Parathyroid adenoma (tissue), 2 donors: ENCODE results near the gene SMG6.

Source experiments
- H2AFZ ChIP-seq: fragments of 300-600 bp; sonication (generic); one replicate; pipeline ENCODE4 v1.7.0; 2017; ENCODE audit warnings: antibody characterized with exemption, mild to moderate bottlenecking
- H3K27ac ChIP-seq: fragments of 300-600 bp; sonication (generic); one replicate; pipeline ENCODE4 v1.7.0; 2017
- H3K27me3 ChIP-seq: fragments of 300-600 bp; sonication (generic); one replicate; pipeline ENCODE4 v1.7.0; 2017; ENCODE audit warnings: low read length; ENCODE audit not compliant: control insufficient read depth, insufficient read depth
- H3K36me3 ChIP-seq: fragments of 300-600 bp; sonication (generic); one replicate; pipeline ENCODE4 v1.7.0; 2017; ENCODE audit warnings: low read length; ENCODE audit not compliant: control insufficient read depth, insufficient read depth
- H3K4me1 ChIP-seq: fragments of 300-600 bp; sonication (generic); one replicate; pipeline ENCODE4 v1.7.0; 2017; ENCODE audit warnings: control low read depth
- H3K4me2 ChIP-seq: fragments of 300-600 bp; sonication (generic); one replicate; pipeline ENCODE4 v1.7.0; 2017; ENCODE audit warnings: low read length
- H3K4me3 ChIP-seq: fragments of 300-600 bp; sonication (generic); one replicate; pipeline ENCODE4 v1.7.0; 2017; ENCODE audit warnings: low read depth, low read length
- H3K79me2 ChIP-seq: fragments of 300-600 bp; sonication (generic); one replicate; pipeline ENCODE4 v1.7.0; 2017; ENCODE audit warnings: control low read depth
- H3K9ac ChIP-seq: fragments of 300-600 bp; sonication (generic); one replicate; pipeline ENCODE4 v1.7.0; 2017; ENCODE audit warnings: mild to moderate bottlenecking
- H3K9me3 ChIP-seq: fragments of 300-600 bp; sonication (generic); one replicate; pipeline ENCODE4 v1.7.0; 2017; ENCODE audit warnings: low read length; ENCODE audit not compliant: control insufficient read depth
- CTCF ChIP-seq: fragments of 300-600 bp; sonication (generic); IDR thresholded peaks from one replicate; pipeline ENCODE4 v1.7.0; 2017; ENCODE audit warnings: antibody characterized with exemption, mild to moderate bottlenecking
- donor health status: primary hyperparathyroidism.

The SMG6 gene

GRCh38 chr17:2033153-2033552 is 270.4 kb downstream of the SMG6 start:
- Histone ChIP-seq H3K4me2 (no peak overlapping the region), H3K79me2 (peaks cover 15% of the 10 kb centered on the region), H3K4me1 (no peaks in the 10 kb centered on the region), H3K9me3 (no peaks in the 10 kb centered on the region), H2AFZ (no peak overlapping the region), H3K27ac (no peak overlapping the region), H3K9ac (no peak overlapping the region), H3K4me3 (no peak overlapping the region), H3K36me3 (no peaks in the 10 kb centered on the region), H3K27me3 (no peaks in the 10 kb centered on the region)
- TF ChIP-seq CTCF, result no peak

GRCh38 chr17:2030779-2031163 is 272.8 kb downstream of the SMG6 start:
- peak overlapping the region; percentile 92 for H2AFZ ChIP-seq
- H3K36me3 ChIP-seq, result no peaks in the 10 kb centered on the region
- peaks cover 15% of the 10 kb centered on the region for H3K79me2 ChIP-seq
- peak; percentile 54 for TF ChIP-seq CTCF
- H3K4me3 ChIP-seq, result peak overlapping the region; percentile 97
- peak overlapping the region; percentile 66 for H3K27ac ChIP-seq
- no peaks in the 10 kb centered on the region for H3K27me3 ChIP-seq
- H3K9me3 ChIP-seq, result no peaks in the 10 kb centered on the region
- peak overlapping the region; percentile 84 for H3K4me2 ChIP-seq
- H3K4me1 ChIP-seq, result no peaks in the 10 kb centered on the region
- no peak overlapping the region for H3K9ac ChIP-seq

DNA sequence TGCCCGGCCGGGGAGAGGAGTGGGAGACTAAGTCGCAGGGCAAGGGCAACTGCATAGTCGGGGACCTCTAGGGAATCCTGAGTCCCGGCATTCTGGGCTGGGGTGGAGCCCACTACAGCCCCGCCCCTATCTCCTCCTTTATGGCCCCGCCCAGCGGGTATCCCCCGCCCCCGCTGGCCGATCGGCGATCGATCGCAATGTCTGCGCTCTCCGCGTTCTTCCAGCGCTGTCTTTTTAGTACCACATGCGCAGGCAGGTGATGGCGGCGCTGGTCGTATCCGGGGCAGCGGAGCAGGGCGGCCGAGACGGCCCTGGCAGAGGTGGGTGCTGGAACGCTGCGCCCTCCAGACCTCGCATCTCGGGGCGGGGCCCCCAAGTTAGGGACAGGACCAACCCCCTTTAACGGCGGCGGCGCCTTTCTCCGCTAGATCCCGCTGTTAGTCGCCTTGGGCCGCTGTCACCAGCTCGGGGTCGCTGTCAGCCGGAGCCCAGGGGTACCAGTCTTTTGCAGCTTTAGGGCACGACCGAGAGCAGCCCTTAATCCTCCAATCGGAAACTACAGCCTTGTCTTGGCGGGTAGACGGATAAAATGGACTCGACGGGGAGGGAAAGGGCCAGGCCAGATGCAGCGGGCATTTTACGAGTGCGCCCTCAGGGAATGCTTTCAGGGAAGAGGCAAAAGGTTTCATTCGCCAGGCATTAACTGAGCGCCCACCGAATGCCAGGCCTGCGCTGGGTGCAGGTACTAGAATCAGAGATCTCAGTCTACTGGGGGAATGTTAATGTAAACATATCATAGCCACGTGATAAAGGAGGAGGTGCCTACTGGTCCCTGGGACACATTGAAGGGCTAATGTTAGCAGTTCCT is 273.4 kb downstream of the SMG6 start, which contains the start of gene DPH1:
Gene DPH1 (plus strand): TSS at position 243 of the 868 bp plus-strand sequence. CDS start 17 bp downstream, at position 260.
- no peaks in the 10 kb centered on the region for H3K9me3 ChIP-seq

DNA sequence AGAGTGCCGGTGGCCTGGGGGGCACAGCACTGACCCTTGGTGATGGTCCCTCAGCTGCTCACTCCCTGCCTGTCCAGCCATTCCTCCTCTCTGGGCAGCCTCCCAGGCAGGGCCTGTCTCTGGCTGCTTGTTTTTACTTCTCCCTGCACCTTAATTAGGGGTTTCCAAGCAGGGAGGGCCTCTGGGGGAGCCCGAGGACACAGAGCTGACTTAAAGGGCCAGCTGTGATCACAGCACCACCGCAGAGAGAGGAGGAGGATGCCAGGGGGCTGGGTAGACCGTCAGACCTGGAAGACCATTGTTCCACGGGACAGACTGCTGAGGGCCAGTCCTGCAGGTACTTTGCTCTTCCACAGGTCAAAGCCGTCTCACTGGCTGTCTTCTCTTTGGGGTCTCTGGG is 274.8 kb downstream of the SMG6 start:
- peaks cover 15% of the 10 kb centered on the region for H3K79me2 ChIP-seq
- no peaks in the 10 kb centered on the region for H3K27me3 ChIP-seq
- no peak overlapping the region for H3K4me2 ChIP-seq
- H2AFZ ChIP-seq, result no peak overlapping the region
- H3K9me3 ChIP-seq, result no peaks in the 10 kb centered on the region
- H3K36me3 ChIP-seq, result no peaks in the 10 kb centered on the region
- H3K4me3 ChIP-seq, result no peak overlapping the region
- no peak overlapping the region for H3K27ac ChIP-seq
- no peak overlapping the region for H3K9ac ChIP-seq
- H3K4me1 ChIP-seq, result no peaks in the 10 kb centered on the region
- TF ChIP-seq CTCF, result no peak

More for the DNA sequence above, 273.4 kb downstream of the SMG6 start, which contains the start of gene DPH1:
- TF ChIP-seq CTCF, result no peak
- no peaks in the 10 kb centered on the region for H3K4me1 ChIP-seq
- H3K27me3 ChIP-seq, result no peaks in the 10 kb centered on the region
- peak within 1 kb of the TSS; percentile 66 for H3K27ac ChIP-seq
- peak within 1 kb of the TSS; percentile 23 for H3K9ac ChIP-seq
- peak within 1 kb of the TSS; percentile 92 for H2AFZ ChIP-seq
- no peaks in the 10 kb centered on the region for H3K36me3 ChIP-seq
- peak within 1 kb of the TSS; percentile 97 for H3K4me3 ChIP-seq
- H3K4me2 ChIP-seq, result peak within 1 kb of the TSS; percentile 84
- H3K79me2 ChIP-seq, result peaks cover 15% of the 10 kb centered on the region
